Activated T-cell treated with anti-CD3 and anti-CD28 coated beads, Interleukin-2, amount 50 U/mL, for 72 hours (primary cell): Measurements from ENCODE around the gene CAMK1D. TPM values are rescaled to one million over a fixed set of nuclear protein-coding genes. Genes with fewer than 3 reads are reported as not detected.

ENCODE experiments used
- ATAC-seq, 2 donors: fragments of 150-1000 bp; cut with Tn5 transposase; replicated peaks in 1 of 2; 2 replicates each; pipeline ENCODE4 v1.10.0; 2021; ENCODE audit warnings: moderate library complexity in 2 of 2, mild to moderate bottlenecking in 1 of 2
- DNase-seq, 2 donors: peaks; one replicate each; pipeline ENCODE4 v3.0.0; 2021 to 2022; ENCODE audit warnings: mixed read lengths in 1 of 2
- H3K27ac Mint-ChIP-seq: one replicate; pipeline ENCODE4 v1.8.0; 2022; ENCODE audit warnings: mild to moderate bottlenecking, moderate library complexity, mixed read lengths
- H3K27me3 Mint-ChIP-seq: one replicate; pipeline ENCODE4 v1.8.0; 2022; ENCODE audit warnings: low read depth, mixed read lengths
- H3K36me3 Mint-ChIP-seq, 2 donors: one replicate each; pipeline ENCODE4 v1.8.0; 2022; ENCODE audit warnings: mixed read lengths in 2 of 2, mild to moderate bottlenecking in 1 of 2; ENCODE audit not compliant: insufficient read depth in 2 of 2
- H3K4me1 Mint-ChIP-seq: one replicate; pipeline ENCODE4 v1.8.0; 2022; ENCODE audit warnings: low read depth, mixed read lengths
- H3K4me3 Mint-ChIP-seq, 2 donors: one replicate each; pipeline ENCODE4 v1.8.0; 2022; ENCODE audit warnings: mild to moderate bottlenecking in 2 of 2, mixed read lengths in 2 of 2, moderate library complexity in 2 of 2
- H3K9me3 Mint-ChIP-seq, 2 donors: one replicate each; pipeline ENCODE4 v1.8.0; 2022; ENCODE audit warnings: mixed read lengths in 2 of 2
- total RNA-seq, 2 donors: library from RNA; stranded (reverse); gene quantifications; one replicate each; pipeline ENCODE4 v1.2.3, GENCODE V29; 2022

Gene CAMK1D
- total RNA-seq, 2 donors from 2014 or later = 19.9 to 25.3 TPM

DNA sequence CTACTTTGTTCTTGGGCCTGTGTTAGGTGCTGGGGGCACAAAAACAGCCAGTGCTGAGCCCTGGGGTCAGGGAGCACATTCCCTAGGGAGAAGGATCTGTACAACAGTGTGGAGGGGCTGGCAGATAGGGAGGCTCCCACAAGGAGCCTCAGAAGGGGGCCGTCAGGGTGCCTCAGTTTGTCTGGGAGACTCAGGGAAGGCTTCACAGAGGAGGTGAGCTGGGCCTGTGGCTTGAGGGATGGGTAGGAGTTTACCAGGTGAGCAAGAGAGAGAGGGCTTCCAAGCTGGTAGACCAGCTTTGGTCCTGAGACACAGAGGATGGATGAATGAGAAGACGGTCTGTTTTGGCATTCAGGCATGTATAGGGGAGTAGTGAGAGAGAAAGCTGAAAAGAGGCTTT lies 52.1 kb downstream of the CAMK1D start:
- Mint-ChIP-seq H3K4me1 (peaks cover 46% of the 10 kb centered on the region), H3K27ac (no peak overlapping the region), H3K9me3 (no peaks in the 10 kb centered on the region), H3K4me3 (no peak overlapping the region), H3K36me3 (no peaks in the 10 kb centered on the region), H3K27me3 (no peaks in the 10 kb centered on the region)
- DNase-seq = no peak
- ATAC-seq = no peak

DNA sequence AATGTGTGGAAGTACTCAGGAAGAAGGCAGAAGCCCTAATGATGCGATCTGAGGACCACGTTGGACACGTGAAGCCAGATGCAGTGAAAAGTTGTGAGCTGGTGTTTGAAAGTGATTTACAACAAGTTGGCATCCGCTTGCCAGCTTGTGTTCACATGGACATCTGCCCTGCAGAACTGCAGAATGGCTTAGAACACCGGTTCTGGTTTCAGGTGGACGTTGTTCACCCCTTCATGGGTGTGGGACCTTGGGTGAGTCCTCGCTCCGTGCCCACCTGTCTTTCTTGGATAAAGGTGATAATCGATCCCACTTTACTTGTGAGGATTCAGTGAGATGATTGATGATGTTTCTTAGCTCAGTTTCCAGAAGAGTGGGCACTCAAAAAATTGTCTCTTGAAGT lies 53.8 kb downstream of the CAMK1D start:
- DNase-seq (no peak), ATAC-seq (no peak)
- Mint-ChIP-seq H3K27me3 (peaks cover 5% of the 10 kb centered on the region), H3K4me1 (peaks cover 55% of the 10 kb centered on the region), H3K27ac (no peak overlapping the region), H3K4me3 (no peak overlapping the region), H3K9me3 (no peaks in the 10 kb centered on the region), H3K36me3 (no peaks in the 10 kb centered on the region)

DNA sequence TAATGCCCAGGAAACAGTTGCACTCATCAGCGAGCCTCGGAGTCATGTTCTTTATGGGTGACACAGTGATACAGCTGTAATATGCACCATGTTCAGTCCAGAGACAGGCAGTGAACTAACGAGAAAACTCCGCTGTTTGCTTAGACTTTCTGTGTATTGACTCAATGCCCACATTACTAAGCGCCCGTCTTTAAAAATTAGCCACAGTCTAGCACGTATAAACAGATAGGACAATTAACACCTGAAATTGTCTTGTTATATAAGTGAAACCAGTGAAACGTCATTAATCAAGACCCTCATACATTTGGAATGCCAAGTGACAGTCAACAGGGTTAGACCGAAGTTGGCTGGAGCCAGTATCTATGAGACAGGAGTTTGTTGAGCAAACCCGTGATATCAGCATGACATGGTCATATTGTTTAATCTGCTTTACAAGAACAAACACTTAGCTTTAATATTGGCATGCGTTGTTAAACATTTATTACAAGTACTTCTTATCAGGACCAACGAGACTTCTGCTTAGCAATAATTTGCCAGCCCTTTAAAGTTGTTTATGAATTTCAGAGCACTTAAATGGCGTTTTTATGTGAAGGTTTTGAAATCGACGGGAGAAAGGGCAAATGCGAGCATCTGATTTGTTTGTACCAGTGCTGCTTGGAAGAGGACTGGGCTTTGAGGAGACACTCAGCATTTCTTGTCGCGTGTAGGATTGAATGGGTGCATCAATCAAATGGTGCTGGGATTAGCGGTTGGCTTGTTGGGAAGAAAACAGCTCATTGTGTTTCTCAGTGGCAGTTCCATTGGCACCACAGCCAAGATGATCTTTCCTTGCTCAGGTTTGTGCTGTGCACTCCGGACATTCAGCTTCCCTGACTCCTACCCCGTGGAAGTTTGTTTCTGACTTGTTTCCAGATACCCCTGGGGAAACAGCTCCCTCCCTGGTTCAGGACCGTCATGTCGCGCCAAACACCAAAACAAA lies 56.3 kb downstream of the CAMK1D start:
- ATAC-seq = no peak

DNA sequence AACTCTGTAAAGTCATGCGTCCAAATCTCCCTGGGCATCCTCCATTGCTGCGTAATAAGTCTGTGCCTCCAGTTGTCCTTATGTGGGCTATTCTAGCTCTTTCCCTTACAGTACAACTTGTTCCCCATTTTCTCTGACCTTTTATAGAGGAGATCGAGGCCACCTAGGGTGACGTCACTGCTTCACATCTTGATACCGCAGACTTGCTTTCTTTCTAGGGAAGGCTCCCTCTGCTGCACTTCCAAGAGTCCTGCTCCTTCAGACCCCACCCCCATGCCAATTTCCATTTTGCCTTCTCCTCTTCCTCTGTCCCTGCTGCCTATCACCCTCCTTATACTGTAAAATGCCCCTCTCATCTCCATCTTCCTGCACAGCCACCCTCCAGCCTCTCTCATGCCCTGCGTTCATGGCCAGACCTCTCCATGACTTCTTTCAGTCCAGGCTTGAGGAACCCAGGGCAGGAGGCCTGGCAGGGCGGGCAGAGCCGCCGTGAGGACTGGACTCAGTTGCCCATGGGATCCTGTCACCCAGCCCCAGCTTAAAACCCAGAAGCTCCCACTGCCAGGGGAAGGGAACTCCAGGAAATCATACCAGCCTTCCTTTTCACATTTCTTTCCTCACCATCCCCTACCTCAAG lies 57.5 kb downstream of the CAMK1D start:
- H3K27ac Mint-ChIP-seq = no peak overlapping the region
- no peak overlapping the region for H3K4me3 Mint-ChIP-seq

More for the DNA sequence above, 56.3 kb downstream of the CAMK1D start:
- no peak for DNase-seq
- Mint-ChIP-seq H3K27ac (peak overlapping the region; percentile 17), H3K4me1 (peaks cover 79% of the 10 kb centered on the region), H3K9me3 (no peaks in the 10 kb centered on the region), H3K36me3 (no peaks in the 10 kb centered on the region), H3K27me3 (peaks cover 5% of the 10 kb centered on the region), H3K4me3 (peak overlapping the region in 1 of 2 donors; percentile 29)

DNA sequence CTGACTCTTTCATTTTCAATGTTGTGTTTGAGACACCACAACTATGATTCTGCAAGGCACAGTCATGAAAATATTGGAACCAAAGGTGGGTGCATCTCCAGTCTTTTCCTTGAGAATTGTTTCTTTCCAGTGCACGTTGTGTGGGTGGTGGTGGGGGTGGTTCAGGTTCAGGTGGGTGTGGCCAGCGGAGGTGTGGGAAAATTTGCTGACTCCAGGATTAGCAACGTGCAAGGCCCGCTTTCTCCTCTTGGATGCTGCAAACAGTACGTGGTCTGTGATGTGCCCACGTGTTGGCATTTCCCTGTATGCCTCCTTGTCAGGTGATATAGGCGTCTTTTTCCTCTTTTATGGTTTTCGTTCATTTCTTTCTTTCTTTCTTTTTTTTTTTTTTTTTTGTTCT lies 59.1 kb downstream of the CAMK1D start:
- Mint-ChIP-seq H3K9me3 (peaks cover 2 to 3% of the 10 kb centered on the region in 2 donors), H3K36me3 (peaks cover 2 to 3% of the 10 kb centered on the region in 2 donors), H3K27ac (no peak overlapping the region), H3K4me3 (no peak overlapping the region), H3K4me1 (peaks cover 78% of the 10 kb centered on the region), H3K27me3 (peaks cover 5% of the 10 kb centered on the region)
- ATAC-seq (no peak), DNase-seq (no peak)

More for the DNA sequence above, 57.5 kb downstream of the CAMK1D start:
- H3K36me3 Mint-ChIP-seq = no peaks in the 10 kb centered on the region
- H3K27me3 Mint-ChIP-seq = peaks cover 5% of the 10 kb centered on the region
- ATAC-seq (no peak), DNase-seq (no peak)
- no peaks in the 10 kb centered on the region for H3K9me3 Mint-ChIP-seq
- peaks cover 78% of the 10 kb centered on the region for H3K4me1 Mint-ChIP-seq

DNA sequence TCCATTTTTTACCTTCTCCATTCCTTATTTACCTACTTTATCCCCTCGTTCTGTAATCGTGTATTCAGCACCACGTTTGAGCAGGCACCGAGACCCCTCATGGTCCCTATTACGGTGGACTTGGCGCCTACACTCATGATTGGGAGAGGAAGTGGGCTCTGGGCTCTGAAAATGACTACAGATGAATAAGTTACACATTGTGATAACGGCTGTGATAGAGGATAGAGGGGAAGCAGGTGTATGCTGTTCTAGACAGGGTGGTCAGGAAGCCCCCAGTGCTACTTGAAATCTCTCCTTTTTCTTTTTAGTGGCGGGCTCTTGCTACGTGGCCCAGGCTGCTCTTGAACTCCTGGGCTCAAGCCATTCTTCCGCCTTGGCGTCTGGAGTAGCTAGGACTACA lies 59.8 kb downstream of the CAMK1D start:
- DNase-seq (no peak), ATAC-seq (no peak)
- Mint-ChIP-seq H3K4me1 (peaks cover 79% of the 10 kb centered on the region), H3K27me3 (peaks cover 5% of the 10 kb centered on the region), H3K36me3 (peaks cover 3% of the 10 kb centered on the region in 2 donors), H3K27ac (no peak overlapping the region), H3K4me3 (no peak overlapping the region), H3K9me3 (peaks cover 2 to 3% of the 10 kb centered on the region in 2 donors)

- H3K9me3 Mint-ChIP-seq = peaks cover 2 to 3% of the 10 kb centered on the region in 2 donors
- DNase-seq (no peak), ATAC-seq (no peak)
- H3K27me3 Mint-ChIP-seq = peaks cover 5% of the 10 kb centered on the region
- peaks cover 3% of the 10 kb centered on the region in 2 donors for H3K36me3 Mint-ChIP-seq
- peaks cover 76% of the 10 kb centered on the region for H3K4me1 Mint-ChIP-seq
- H3K4me3 Mint-ChIP-seq = no peak overlapping the region
- H3K27ac Mint-ChIP-seq = no peak overlapping the region
Observed at GRCh38 chr10:12409613-12410012, 60.3 kb downstream of the CAMK1D start.

DNA sequence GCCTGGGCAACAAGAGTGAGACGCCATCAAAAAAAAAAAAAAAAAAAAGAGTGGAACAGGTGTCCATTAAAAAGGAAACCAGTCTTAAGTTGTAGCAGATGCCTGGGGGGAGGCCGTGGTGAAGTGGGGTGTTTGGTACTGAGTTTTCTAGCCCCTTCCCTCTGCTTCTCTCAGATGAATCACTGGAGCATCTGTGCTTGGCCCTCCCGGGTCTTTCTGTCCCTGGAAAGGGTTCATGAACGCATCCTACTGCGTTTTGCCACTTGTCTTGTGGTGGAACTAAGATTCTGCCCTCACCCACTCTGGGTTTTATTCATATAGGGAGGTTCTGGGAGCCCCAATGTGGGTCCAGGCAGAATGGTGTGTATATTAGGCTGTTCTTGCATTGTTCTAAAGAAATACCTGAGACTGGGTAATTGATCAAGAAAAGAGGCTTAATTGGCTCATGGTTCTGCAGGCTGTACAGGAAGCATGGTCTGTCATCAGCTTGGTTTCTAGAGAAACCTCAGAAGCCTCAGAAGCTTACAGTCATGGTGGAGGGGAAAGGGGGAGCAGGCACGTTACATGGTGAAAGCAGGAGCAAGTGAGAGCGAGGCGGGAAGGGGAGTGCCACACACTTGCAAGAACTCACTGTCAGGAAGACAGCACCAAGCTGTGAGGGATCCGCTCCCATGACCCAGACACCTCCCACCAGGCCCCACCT lies 63.5 kb downstream of the CAMK1D start:
- H3K36me3 Mint-ChIP-seq = peaks cover 3 to 4% of the 10 kb centered on the region in 2 donors
- H3K4me1 Mint-ChIP-seq = peaks cover 46% of the 10 kb centered on the region
- ATAC-seq (peak; percentile 89 to 92), DNase-seq (peak; percentile 63 to 74)
- peak overlapping the region; percentile 55 for H3K27ac Mint-ChIP-seq
- peaks cover 2 to 3% of the 10 kb centered on the region in 2 donors for H3K9me3 Mint-ChIP-seq
- H3K27me3 Mint-ChIP-seq = no peaks in the 10 kb centered on the region
- H3K4me3 Mint-ChIP-seq = peak overlapping the region; percentile 0 to 54

DNA sequence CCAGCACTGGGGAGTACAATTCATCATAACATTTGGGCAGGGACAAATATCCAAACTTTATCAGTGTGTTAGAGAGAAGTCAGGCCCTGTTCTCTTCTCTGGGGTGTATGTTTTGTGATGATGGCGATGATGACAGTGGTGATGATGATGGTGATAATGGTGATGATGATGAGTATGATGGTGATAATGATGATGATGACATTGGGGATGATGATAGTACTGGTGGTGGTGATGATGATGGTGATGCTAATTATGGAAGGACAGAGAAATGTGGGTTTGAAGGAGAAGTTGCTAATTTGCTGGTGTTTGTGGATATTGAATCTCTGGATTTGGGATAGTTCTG lies 64.0 kb downstream of the CAMK1D start:
- Mint-ChIP-seq H3K36me3 (peaks cover 3 to 4% of the 10 kb centered on the region in 2 donors), H3K4me1 (peaks cover 41% of the 10 kb centered on the region), H3K27ac (peak overlapping the region; percentile 0), H3K4me3 (peak overlapping the region in 1 of 2 donors; percentile 0), H3K27me3 (no peaks in the 10 kb centered on the region), H3K9me3 (peaks cover 2 to 3% of the 10 kb centered on the region in 2 donors)
- ATAC-seq = peak in 1 of 2 donors; percentile 65
- no peak for DNase-seq

DNA sequence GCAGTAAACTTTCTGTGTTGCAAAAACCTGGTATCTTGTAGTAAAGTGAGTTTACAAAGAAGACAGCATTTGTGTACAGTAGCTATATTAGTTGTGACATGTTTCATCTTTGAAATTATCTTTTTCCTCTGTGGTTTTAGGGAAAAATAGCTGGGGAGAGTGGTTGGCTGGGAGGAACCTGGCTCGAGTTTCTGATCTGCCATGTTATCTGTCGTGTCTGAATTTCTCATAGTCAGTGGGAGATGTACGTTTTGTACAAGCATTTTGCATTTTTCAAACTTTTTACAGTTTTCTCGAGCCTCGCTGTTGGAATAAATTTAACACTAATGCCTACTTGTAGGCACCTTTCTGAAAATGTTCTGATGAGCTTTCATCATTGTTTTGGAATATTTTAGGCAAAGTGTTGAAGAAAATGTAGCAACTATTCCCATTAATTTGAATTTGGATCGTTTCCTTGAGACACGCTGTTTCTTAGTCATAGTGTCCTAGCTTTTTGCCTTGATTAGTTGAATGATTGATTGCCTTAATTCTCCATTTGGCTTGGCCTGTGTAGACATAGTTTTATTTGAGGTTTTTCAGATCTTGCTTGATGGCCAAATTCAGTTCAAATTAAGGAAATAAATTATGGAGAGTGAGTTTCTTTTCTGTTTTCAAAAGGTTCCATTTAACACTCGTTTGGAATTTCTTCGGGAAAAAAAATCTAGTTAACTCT lies 65.1 kb downstream of the CAMK1D start:
- Mint-ChIP-seq H3K27ac (no peak overlapping the region), H3K27me3 (no peaks in the 10 kb centered on the region), H3K4me1 (peaks cover 41% of the 10 kb centered on the region), H3K4me3 (no peak overlapping the region), H3K9me3 (peaks cover 2 to 3% of the 10 kb centered on the region in 2 donors), H3K36me3 (peaks cover 3 to 4% of the 10 kb centered on the region in 2 donors)
- DNase-seq (no peak), ATAC-seq (no peak)

DNA sequence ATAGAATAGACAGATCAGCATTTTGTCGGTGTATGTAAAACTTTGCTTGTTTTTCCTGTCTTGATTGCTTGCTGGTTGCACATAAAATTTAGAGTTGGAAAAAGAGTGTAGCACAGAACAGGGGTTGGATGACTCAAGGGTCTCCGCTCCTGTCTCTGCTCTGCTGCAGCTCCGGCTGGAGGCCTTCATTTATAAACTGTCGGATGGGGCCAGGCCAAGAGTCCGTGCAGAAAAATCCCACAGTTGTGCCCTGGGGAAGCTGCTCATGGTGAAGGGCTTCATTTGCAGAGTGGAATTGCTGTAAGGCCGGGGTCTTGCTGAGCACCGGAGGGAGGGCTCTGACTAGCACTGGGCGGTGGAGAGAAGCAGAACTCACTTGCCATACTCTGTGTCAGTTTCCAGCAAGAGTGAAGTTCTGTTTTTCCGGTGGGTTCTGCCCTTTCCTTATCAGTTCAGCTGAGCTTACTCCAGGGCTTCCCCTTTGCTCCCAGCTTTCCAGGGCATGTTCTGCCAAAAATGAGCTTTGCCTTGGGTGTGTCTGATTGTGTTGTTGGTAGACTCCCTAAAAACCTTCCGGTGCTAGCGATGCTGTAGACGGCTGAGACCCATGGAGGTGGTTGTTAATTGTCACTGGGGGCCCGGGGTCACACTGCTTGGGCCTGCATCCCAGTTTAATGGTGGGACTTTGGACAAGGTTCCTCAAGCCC lies 67.2 kb downstream of the CAMK1D start:
- peaks cover 2 to 3% of the 10 kb centered on the region in 2 donors for H3K9me3 Mint-ChIP-seq
- no peaks in the 10 kb centered on the region for H3K27me3 Mint-ChIP-seq
- ATAC-seq = no peak
- peaks cover 42% of the 10 kb centered on the region for H3K4me1 Mint-ChIP-seq
- no peak overlapping the region for H3K4me3 Mint-ChIP-seq
- H3K27ac Mint-ChIP-seq = no peak overlapping the region
- H3K36me3 Mint-ChIP-seq = peaks cover 4% of the 10 kb centered on the region in 2 donors
- no peak for DNase-seq

DNA sequence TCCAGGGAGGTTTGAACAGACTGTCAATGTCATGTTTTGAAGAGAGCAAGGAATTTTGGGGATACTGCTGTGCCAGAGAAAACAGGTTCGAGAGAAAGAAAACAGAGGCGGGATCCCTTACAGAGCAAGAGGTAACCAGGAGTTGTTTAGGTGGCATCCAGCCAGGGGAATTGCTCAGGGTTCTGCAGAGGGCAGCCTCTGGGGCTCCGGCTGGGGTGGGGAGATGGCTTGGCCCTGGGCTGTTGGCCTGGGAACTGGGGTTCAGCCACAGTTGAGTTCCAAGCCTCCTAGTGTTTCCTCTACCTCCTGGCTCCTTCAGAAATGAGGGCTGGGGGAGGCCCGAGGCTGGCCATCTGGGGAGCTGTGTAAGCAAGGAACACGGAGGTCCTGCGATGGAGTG lies 68.0 kb downstream of the CAMK1D start:
- Mint-ChIP-seq H3K27me3 (no peaks in the 10 kb centered on the region), H3K36me3 (peaks cover 4% of the 10 kb centered on the region in 2 donors), H3K4me1 (peaks cover 46% of the 10 kb centered on the region), H3K27ac (no peak overlapping the region), H3K4me3 (no peak overlapping the region), H3K9me3 (peaks cover 2 to 3% of the 10 kb centered on the region in 2 donors)
- ATAC-seq (no peak), DNase-seq (no peak)
